Endodermal cell (in vitro differentiated cells): Measurements from ENCODE around the gene TRIM40. TPM values are rescaled to one million over a fixed set of nuclear protein-coding genes. Genes with fewer than 3 reads are reported as not detected.

Source experiments
- DNase-seq: peaks from one replicate; pipeline ENCODE4 v3.0.0-alpha.2; 2017
- H3K27ac ChIP-seq: 2 replicates; pipeline ENCODE4 v1.5.1; 2013; ENCODE audit warnings: mild to moderate bottlenecking, low read depth, low read length, moderate library complexity
- H3K27me3 ChIP-seq: 2 replicates; pipeline ENCODE4 v1.6.1; 2013; ENCODE audit warnings: mild to moderate bottlenecking, low read length, moderate library complexity; ENCODE audit not compliant: insufficient read depth, control insufficient read depth, poor library complexity, severe bottlenecking
- H3K36me3 ChIP-seq: 2 replicates; pipeline ENCODE4 v1.7.0; 2013; ENCODE audit warnings: mild to moderate bottlenecking, low read length, moderate library complexity; ENCODE audit not compliant: control insufficient read depth, insufficient read depth
- H3K4me1 ChIP-seq: one replicate; pipeline ENCODE4 v1.7.0; 2013; ENCODE audit warnings: low read length; ENCODE audit not compliant: control insufficient read depth, insufficient read depth
- H3K4me3 ChIP-seq: 2 replicates; pipeline ENCODE4 v1.5.1; 2013; ENCODE audit warnings: mild to moderate bottlenecking, low read length, moderate library complexity
- H3K9ac ChIP-seq: 2 replicates; pipeline ENCODE4 v1.6.1; 2013; ENCODE audit warnings: mild to moderate bottlenecking, low read length, moderate library complexity; ENCODE audit not compliant: poor library complexity, severe bottlenecking; ENCODE audit errors: extremely low read depth
- H3K9me3 ChIP-seq: 2 replicates; pipeline ENCODE4 v1.6.1; 2013; ENCODE audit warnings: mild to moderate bottlenecking, low read length, moderate library complexity; ENCODE audit not compliant: control insufficient read depth
- H3K27ac Mint-ChIP-seq: 2 replicates; pipeline ENCODE4 v1.8.0; 2020; ENCODE audit warnings: mixed read lengths
- H3K27me3 Mint-ChIP-seq: 2 replicates; pipeline ENCODE4 v1.8.0; 2021; ENCODE audit warnings: mild to moderate bottlenecking, mixed read lengths; ENCODE audit not compliant: insufficient read depth
- H3K36me3 Mint-ChIP-seq: 2 replicates; pipeline ENCODE4 v1.8.0; 2020; ENCODE audit warnings: low read depth, mixed read lengths
- H3K4me1 Mint-ChIP-seq: 2 replicates; pipeline ENCODE4 v1.8.0; 2020; ENCODE audit warnings: mixed read lengths
- H3K4me3 Mint-ChIP-seq: 2 replicates; pipeline ENCODE4 v1.8.0; 2020; ENCODE audit warnings: mild to moderate bottlenecking, moderate library complexity, mixed read lengths
- H3K9me3 Mint-ChIP-seq: 2 replicates; pipeline ENCODE4 v1.8.0; 2020; ENCODE audit warnings: mild to moderate bottlenecking, mixed read lengths
- WGBS, 2 experiments: methylation state at CpG; one replicate each; pipeline versions ENCODE4 v1.1.5 to v1.1.7; 2013; ENCODE audit warnings: missing lambda C conversion rate in 2 of 2, mixed read lengths in 1 of 2; ENCODE audit not compliant: insufficient coverage in 1 of 2, insufficient read length in 1 of 2; 5-methylcytosine and 5-hydroxymethylcytosine counted together
- total RNA-seq, 2 donors: library from RNA; stranded (reverse); fragmentation: NEBNext Ultra II Directional in 1 of 2; extraction: Animal tissue kit (Norgen Biotek cat#: 25700) in 1 of 2; gene quantifications; 2 replicates in 1 of 2; 3 replicates in 1 of 2; pipeline ENCODE4 v1.2.1, GENCODE V29; 2021
- TF ChIP-seq, protein P1 (sequence below): fragments of 200-600 bp; sonication (generic); conservative IDR thresholded peaks from 2 replicates; pipeline ENCODE4 v1.5.0; 2021; ENCODE audit warnings: antibody characterized with exemption, mild to moderate bottlenecking

TRIM40 gene
- total RNA-seq, 2 donors from 2014 or later, result not detected

DNA sequence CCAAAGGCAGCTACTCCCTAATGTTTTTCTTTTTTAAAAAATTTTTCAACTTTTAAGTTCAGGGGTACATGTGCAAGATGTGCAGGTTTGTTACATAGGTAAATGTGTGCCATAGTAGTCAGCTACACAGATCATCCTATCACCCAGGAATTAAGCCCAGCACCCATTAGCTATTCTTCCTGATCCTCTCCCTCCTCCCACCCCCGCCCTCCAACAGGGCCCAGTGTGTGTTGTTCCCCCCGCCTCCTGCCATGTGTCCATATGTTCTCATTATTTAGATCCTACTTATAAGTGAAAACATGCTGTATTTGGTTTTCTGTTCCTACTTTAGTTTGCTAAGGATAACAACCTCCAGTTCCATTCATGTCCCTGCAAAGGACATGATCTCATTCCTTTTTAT lies 39.8 kb downstream of the TRIM40 start:
- H3K4me3 Mint-ChIP-seq, result no peak overlapping the region
- Histone ChIP-seq H3K36me3 (no peaks in the 10 kb centered on the region), H3K27me3 (peaks cover 52% of the 10 kb centered on the region), H3K4me1 (no peaks in the 10 kb centered on the region), H3K4me3 (no peak overlapping the region), H3K27ac (no peak overlapping the region), H3K9me3 (peaks cover 8% of the 10 kb centered on the region), H3K9ac (no peak overlapping the region)
- no CpG with 5 or more reads among the region's 2 CpGs for WGBS, 2 experiments
- no peak for DNase-seq
- no peaks in the 10 kb centered on the region for H3K36me3 Mint-ChIP-seq
- TF ChIP-seq, protein P1, sequence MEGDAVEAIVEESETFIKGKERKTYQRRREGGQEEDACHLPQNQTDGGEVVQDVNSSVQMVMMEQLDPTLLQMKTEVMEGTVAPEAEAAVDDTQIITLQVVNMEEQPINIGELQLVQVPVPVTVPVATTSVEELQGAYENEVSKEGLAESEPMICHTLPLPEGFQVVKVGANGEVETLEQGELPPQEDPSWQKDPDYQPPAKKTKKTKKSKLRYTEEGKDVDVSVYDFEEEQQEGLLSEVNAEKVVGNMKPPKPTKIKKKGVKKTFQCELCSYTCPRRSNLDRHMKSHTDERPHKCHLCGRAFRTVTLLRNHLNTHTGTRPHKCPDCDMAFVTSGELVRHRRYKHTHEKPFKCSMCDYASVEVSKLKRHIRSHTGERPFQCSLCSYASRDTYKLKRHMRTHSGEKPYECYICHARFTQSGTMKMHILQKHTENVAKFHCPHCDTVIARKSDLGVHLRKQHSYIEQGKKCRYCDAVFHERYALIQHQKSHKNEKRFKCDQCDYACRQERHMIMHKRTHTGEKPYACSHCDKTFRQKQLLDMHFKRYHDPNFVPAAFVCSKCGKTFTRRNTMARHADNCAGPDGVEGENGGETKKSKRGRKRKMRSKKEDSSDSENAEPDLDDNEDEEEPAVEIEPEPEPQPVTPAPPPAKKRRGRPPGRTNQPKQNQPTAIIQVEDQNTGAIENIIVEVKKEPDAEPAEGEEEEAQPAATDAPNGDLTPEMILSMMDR, result no peak
- H3K4me1 Mint-ChIP-seq, result no peaks in the 10 kb centered on the region
- peaks cover 9% of the 10 kb centered on the region for H3K9me3 Mint-ChIP-seq
- peaks cover 79% of the 10 kb centered on the region for H3K27me3 Mint-ChIP-seq
- no peak overlapping the region for H3K27ac Mint-ChIP-seq

DNA sequence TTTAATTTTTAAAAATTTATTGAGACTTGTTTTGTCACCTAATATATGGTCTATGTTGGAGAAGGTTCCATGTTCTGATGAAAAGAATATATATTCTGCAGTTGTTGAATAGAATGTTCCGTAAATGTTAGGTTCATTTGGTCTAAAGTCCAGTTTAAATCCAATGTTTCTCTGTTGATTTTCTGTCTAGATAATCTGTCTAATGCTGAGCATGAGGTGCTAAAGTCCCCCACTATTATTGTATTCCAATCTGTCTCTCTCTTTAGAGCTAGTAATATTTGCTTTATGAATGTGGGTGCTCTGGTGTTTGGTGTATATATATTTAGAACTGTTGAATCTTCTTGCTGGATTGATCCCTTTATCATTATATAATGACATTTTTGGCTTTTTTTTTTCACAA lies 42.9 kb downstream of the TRIM40 start:
- TF ChIP-seq, protein P1, result no peak
- Mint-ChIP-seq H3K27me3 (peaks cover 54% of the 10 kb centered on the region), H3K36me3 (no peaks in the 10 kb centered on the region), H3K27ac (no peak overlapping the region), H3K4me3 (no peak overlapping the region), H3K4me1 (no peaks in the 10 kb centered on the region), H3K9me3 (peaks cover 12% of the 10 kb centered on the region)
- Histone ChIP-seq H3K27ac (no peak overlapping the region), H3K4me1 (no peaks in the 10 kb centered on the region), H3K9ac (no peak overlapping the region), H3K27me3 (peaks cover 26% of the 10 kb centered on the region), H3K4me3 (no peak overlapping the region), H3K36me3 (no peaks in the 10 kb centered on the region), H3K9me3 (peaks cover 11% of the 10 kb centered on the region)
- 91 to 100% methylated on average over 1 of the region's 1 CpG for WGBS, 2 experiments
- DNase-seq, result no peak

DNA sequence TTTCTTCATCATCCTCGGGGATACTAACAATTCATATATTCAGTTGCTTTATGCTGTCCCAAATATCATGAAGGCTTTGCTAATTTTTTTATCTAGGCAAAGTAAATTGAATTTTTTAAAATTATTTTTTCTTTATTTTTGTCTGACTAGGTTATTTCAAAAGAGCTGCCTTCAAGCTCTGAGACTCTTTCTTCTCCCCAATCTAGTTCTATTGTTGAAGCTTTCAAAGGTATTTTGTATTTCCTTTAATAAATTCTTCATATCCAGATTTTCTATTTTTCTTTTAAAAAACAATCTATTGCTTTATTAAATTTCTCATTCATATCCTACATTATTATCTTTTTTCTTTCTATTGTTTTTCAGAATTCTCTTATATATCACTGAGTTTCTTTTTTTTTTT lies 44.2 kb downstream of the TRIM40 start:
- TF ChIP-seq, protein P1, result no peak
- Mint-ChIP-seq H3K27me3 (peaks cover 43% of the 10 kb centered on the region), H3K4me3 (no peak overlapping the region), H3K4me1 (no peaks in the 10 kb centered on the region), H3K9me3 (peaks cover 12% of the 10 kb centered on the region), H3K27ac (no peak overlapping the region), H3K36me3 (peaks cover 9% of the 10 kb centered on the region)
- no peak overlapping the region for H3K9ac ChIP-seq
- no peaks in the 10 kb centered on the region for H3K4me1 ChIP-seq
- peaks cover 11% of the 10 kb centered on the region for H3K9me3 ChIP-seq
- peaks cover 20% of the 10 kb centered on the region for H3K27me3 ChIP-seq
- H3K27ac ChIP-seq, result no peak overlapping the region
- 85% methylated on average over 1 of the region's 1 CpG; no CpG with 5 or more reads in 1 of the 2 experiments for WGBS, 2 experiments
- H3K4me3 ChIP-seq, result no peak overlapping the region
- no peak for DNase-seq
- peaks cover 6% of the 10 kb centered on the region for H3K36me3 ChIP-seq
